Chondrocyte (in vitro differentiated cells): ENCODE measurements around the gene BOC. TPM values are rescaled to one million over a fixed set of nuclear protein-coding genes. Genes with fewer than 3 reads are reported as not detected.

Source experiments
- DNase-seq: peaks from one replicate; pipeline ENCODE4 v3.0.0; 2021; ENCODE audit warnings: mixed read lengths, low spot score
- H3K27ac Mint-ChIP-seq: one replicate; pipeline ENCODE4 v1.8.0; 2021; ENCODE audit warnings: mild to moderate bottlenecking, moderate library complexity, mixed read lengths; ENCODE audit not compliant: unreplicated experiment
- H3K27me3 Mint-ChIP-seq: 2 replicates; pipeline ENCODE4 v1.8.0; 2021; ENCODE audit warnings: low read depth, mixed read lengths
- H3K36me3 Mint-ChIP-seq: 2 replicates; pipeline ENCODE4 v1.8.0; 2021; ENCODE audit warnings: low read depth, mixed read lengths
- H3K4me1 Mint-ChIP-seq: 2 replicates; pipeline ENCODE4 v1.8.0; 2021; ENCODE audit warnings: low read depth, mild to moderate bottlenecking, mixed read lengths
- H3K4me3 Mint-ChIP-seq: one replicate; pipeline ENCODE4 v1.8.0; 2021; ENCODE audit warnings: mild to moderate bottlenecking, moderate library complexity, mixed read lengths; ENCODE audit not compliant: unreplicated experiment
- H3K9me3 Mint-ChIP-seq: 2 replicates; pipeline ENCODE4 v1.8.0; 2021; ENCODE audit warnings: low read depth, mixed read lengths
- total RNA-seq: library from RNA; stranded (reverse); gene quantifications from 3 replicates; pipeline ENCODE4 v1.2.1, GENCODE V29; 2021
- TF ChIP-seq, protein P1 (sequence below): fragments of 200-600 bp; sonication (generic); IDR thresholded peaks from 2 replicates; pipeline ENCODE4 v1.5.0; 2021; ENCODE audit warnings: antibody characterized with exemption, mild to moderate bottlenecking, moderate library complexity

Gene BOC
- total RNA-seq, 1 donor from 2014 or later: 7.3 TPM

DNA sequence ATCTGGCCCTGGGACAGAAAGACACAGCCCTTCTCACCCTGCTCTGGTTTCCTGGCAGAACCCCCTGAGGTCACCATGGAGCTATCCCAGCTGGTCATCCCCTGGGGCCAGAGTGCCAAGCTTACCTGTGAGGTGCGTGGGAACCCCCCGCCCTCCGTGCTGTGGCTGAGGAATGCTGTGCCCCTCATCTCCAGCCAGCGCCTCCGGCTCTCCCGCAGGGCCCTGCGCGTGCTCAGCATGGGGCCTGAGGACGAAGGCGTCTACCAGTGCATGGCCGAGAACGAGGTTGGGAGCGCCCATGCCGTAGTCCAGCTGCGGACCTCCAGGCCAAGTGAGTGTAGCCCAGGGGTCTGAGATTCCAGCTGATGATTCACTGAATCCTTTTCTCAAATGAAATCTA lies 61.7 kb downstream of the BOC start:
- peaks cover 4% of the 10 kb centered on the region for H3K36me3 Mint-ChIP-seq
- TF ChIP-seq, protein P1, sequence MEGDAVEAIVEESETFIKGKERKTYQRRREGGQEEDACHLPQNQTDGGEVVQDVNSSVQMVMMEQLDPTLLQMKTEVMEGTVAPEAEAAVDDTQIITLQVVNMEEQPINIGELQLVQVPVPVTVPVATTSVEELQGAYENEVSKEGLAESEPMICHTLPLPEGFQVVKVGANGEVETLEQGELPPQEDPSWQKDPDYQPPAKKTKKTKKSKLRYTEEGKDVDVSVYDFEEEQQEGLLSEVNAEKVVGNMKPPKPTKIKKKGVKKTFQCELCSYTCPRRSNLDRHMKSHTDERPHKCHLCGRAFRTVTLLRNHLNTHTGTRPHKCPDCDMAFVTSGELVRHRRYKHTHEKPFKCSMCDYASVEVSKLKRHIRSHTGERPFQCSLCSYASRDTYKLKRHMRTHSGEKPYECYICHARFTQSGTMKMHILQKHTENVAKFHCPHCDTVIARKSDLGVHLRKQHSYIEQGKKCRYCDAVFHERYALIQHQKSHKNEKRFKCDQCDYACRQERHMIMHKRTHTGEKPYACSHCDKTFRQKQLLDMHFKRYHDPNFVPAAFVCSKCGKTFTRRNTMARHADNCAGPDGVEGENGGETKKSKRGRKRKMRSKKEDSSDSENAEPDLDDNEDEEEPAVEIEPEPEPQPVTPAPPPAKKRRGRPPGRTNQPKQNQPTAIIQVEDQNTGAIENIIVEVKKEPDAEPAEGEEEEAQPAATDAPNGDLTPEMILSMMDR: no peak
- peaks cover 29% of the 10 kb centered on the region for H3K4me1 Mint-ChIP-seq
- H3K27ac Mint-ChIP-seq: no peak overlapping the region
- no peak for DNase-seq
- no peak overlapping the region for H3K4me3 Mint-ChIP-seq
- no peaks in the 10 kb centered on the region for H3K27me3 Mint-ChIP-seq
- H3K9me3 Mint-ChIP-seq: no peaks in the 10 kb centered on the region

GRCh38 chr3:113273604-113274378 lies 62.4 kb downstream of the BOC start:
- H3K36me3 Mint-ChIP-seq: peaks cover 3% of the 10 kb centered on the region
- peaks cover 29% of the 10 kb centered on the region for H3K4me1 Mint-ChIP-seq

GRCh38 chr3:113274425-113275257 lies 63.3 kb downstream of the BOC start:
- TF ChIP-seq, protein P1: no peak
- H3K27me3 Mint-ChIP-seq: no peaks in the 10 kb centered on the region
- H3K4me3 Mint-ChIP-seq: no peak overlapping the region
- H3K9me3 Mint-ChIP-seq: no peaks in the 10 kb centered on the region
- peaks cover 29% of the 10 kb centered on the region for H3K4me1 Mint-ChIP-seq
- peaks cover 3% of the 10 kb centered on the region for H3K36me3 Mint-ChIP-seq
- no peak for DNase-seq
- H3K27ac Mint-ChIP-seq: peak overlapping the region; percentile 39

More at GRCh38 chr3:113273604-113274378, 62.4 kb downstream of the BOC start:
- H3K9me3 Mint-ChIP-seq: no peaks in the 10 kb centered on the region
- H3K27ac Mint-ChIP-seq: no peak overlapping the region
- TF ChIP-seq, protein P1: no peak
- DNase-seq: no peak
- no peaks in the 10 kb centered on the region for H3K27me3 Mint-ChIP-seq
- H3K4me3 Mint-ChIP-seq: no peak overlapping the region

DNA sequence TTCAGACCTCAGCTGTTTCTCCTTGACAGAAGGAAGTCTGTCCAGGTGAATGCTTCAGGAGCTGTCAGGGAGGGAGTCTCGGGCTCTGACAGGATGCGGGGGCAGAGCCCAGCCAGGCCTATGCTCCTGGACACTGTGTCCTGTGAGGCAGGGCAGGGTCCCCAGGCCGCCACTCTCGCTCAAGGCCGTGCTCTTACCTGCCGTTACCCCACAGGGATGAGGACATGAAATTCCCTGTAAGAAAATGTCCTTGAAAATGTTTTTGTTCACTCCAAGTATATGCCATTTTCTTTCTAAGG lies 63.9 kb downstream of the BOC start:
- Mint-ChIP-seq H3K4me3 (no peak overlapping the region), H3K9me3 (no peaks in the 10 kb centered on the region), H3K27ac (no peak overlapping the region), H3K4me1 (peaks cover 29% of the 10 kb centered on the region), H3K27me3 (no peaks in the 10 kb centered on the region), H3K36me3 (peaks cover 3% of the 10 kb centered on the region)
- DNase-seq: no peak
- TF ChIP-seq, protein P1: no peak

GRCh38 chr3:113275583-113275928 lies 64.2 kb downstream of the BOC start:
- peaks cover 4% of the 10 kb centered on the region for H3K36me3 Mint-ChIP-seq
- H3K27ac Mint-ChIP-seq: peak overlapping the region; percentile 98

More at GRCh38 chr3:113275583-113275928, 64.2 kb downstream of the BOC start:
- no peak overlapping the region for H3K4me3 Mint-ChIP-seq
- no peaks in the 10 kb centered on the region for H3K27me3 Mint-ChIP-seq
- H3K4me1 Mint-ChIP-seq: peaks cover 29% of the 10 kb centered on the region
- no peak for DNase-seq
- no peaks in the 10 kb centered on the region for H3K9me3 Mint-ChIP-seq
- TF ChIP-seq, protein P1: no peak
